CD14-positive monocyte (primary cell): Measurements from ENCODE around the gene TTYH3. TPM values are rescaled to one million over a fixed set of nuclear protein-coding genes. Genes with fewer than 3 reads are reported as not detected.

Experiments used
- DNase-seq, 3 donors: peaks; one replicate each; pipeline ENCODE4 v3.0.0-alpha.2; 2011 to 2022
- H2AFZ ChIP-seq: 2 replicates; pipeline ENCODE4 v1.6.0; 2012; ENCODE audit warnings: mild to moderate bottlenecking, low read depth, low read length, inconsistent platforms; ENCODE audit not compliant: insufficient read depth, poor library complexity, severe bottlenecking
- H3K27ac ChIP-seq, 2 donors: 1 replicate in 1 of 2; 2 replicates in 1 of 2; pipeline ENCODE4 v1.5.1; 2012 to 2013; ENCODE audit warnings: low read length in 2 of 2, control low read depth in 1 of 2, inconsistent platforms in 1 of 2, low read depth in 1 of 2, mild to moderate bottlenecking in 1 of 2
- H3K27me3 ChIP-seq, 2 donors: one replicate each; pipeline versions ENCODE4 v1.6.0 to v1.6.1; 2011 to 2013; ENCODE audit warnings: low read length in 2 of 2; ENCODE audit not compliant: control insufficient read depth in 2 of 2, insufficient read depth in 2 of 2
- H3K36me3 ChIP-seq, 2 donors: replicated peaks in 1 of 2; 1 replicate in 1 of 2; 2 replicates in 1 of 2; pipeline versions ENCODE4 v1.5.1 to v1.6.1; 2012 to 2013; ENCODE audit warnings: low read length in 2 of 2, control low read depth in 1 of 2, inconsistent platforms in 1 of 2, mild to moderate bottlenecking in 1 of 2; ENCODE audit not compliant: insufficient read depth in 2 of 2, control insufficient read depth in 1 of 2
- H3K4me1 ChIP-seq, 2 donors: 1 replicate in 1 of 2; 2 replicates in 1 of 2; pipeline versions ENCODE4 v1.5.1 to v1.6.1; 2012 to 2013; ENCODE audit warnings: low read length in 2 of 2, control low read depth in 1 of 2, inconsistent platforms in 1 of 2, mild to moderate bottlenecking in 1 of 2, moderate library complexity in 1 of 2; ENCODE audit not compliant: insufficient read depth in 2 of 2, control insufficient read depth in 1 of 2
- H3K4me2 ChIP-seq: replicated peaks from 2 replicates; pipeline ENCODE3; 2012; ENCODE audit warnings: low read length, moderate library complexity, mild to moderate bottlenecking; ENCODE audit not compliant: poor library complexity, severe bottlenecking; ENCODE audit errors: extremely low read depth
- H3K4me3 ChIP-seq, 3 experiments: fragments of 200-600 bp in 1 of 3; sonication (generic) in 1 of 3; replicated peaks in 1 of 3; 1 replicate in 2 of 3; 2 replicates in 1 of 3; pipeline ENCODE4 v1.5.1; 2011 to 2013; ENCODE audit warnings: low read length in 3 of 3, mild to moderate bottlenecking in 3 of 3, control low read depth in 2 of 3, low read depth in 2 of 3, inconsistent platforms in 1 of 3, moderate library complexity in 1 of 3
- H3K79me2 ChIP-seq: 2 replicates; pipeline ENCODE4 v1.6.0; 2012; ENCODE audit warnings: mild to moderate bottlenecking, control low read depth, inconsistent platforms, low read length, moderate library complexity; ENCODE audit not compliant: insufficient read depth
- H3K9ac ChIP-seq: 2 replicates; pipeline ENCODE4 v1.6.0; 2017; ENCODE audit warnings: low read length, mild to moderate bottlenecking; ENCODE audit not compliant: insufficient read depth, poor library complexity, severe bottlenecking
- H3K9me3 ChIP-seq, 2 donors: replicated peaks in 1 of 2; 1 replicate in 1 of 2; 2 replicates in 1 of 2; pipeline versions ENCODE4 v1.5.1 to v1.6.1; 2012 to 2013; ENCODE audit warnings: low read length in 2 of 2, control low read depth in 1 of 2; ENCODE audit not compliant: control insufficient read depth in 1 of 2, insufficient read depth in 1 of 2
- H4K20me1 ChIP-seq: 2 replicates; pipeline ENCODE4 v1.6.0; 2012; ENCODE audit warnings: mild to moderate bottlenecking, low read length, control low read depth, moderate library complexity; ENCODE audit not compliant: insufficient read depth
- H3K27ac Mint-ChIP-seq, 7 donors: one replicate each; pipeline ENCODE4 v1.8.0; 2020; ENCODE audit warnings: mild to moderate bottlenecking in 7 of 7, mixed read lengths in 7 of 7, moderate library complexity in 6 of 7, inconsistent platforms in 2 of 7
- H3K27me3 Mint-ChIP-seq, 3 donors: one replicate each; pipeline ENCODE4 v1.8.0; 2021 to 2022; ENCODE audit warnings: low read depth in 3 of 3, mild to moderate bottlenecking in 3 of 3, mixed read lengths in 3 of 3, moderate library complexity in 3 of 3, inconsistent platforms in 1 of 3
- H3K36me3 Mint-ChIP-seq, 2 donors: one replicate each; pipeline ENCODE4 v1.8.0; 2020; ENCODE audit warnings: mixed read lengths in 2 of 2, inconsistent platforms in 1 of 2, mild to moderate bottlenecking in 1 of 2
- H3K4me1 Mint-ChIP-seq: one replicate; pipeline ENCODE4 v1.8.0; 2020; ENCODE audit warnings: mild to moderate bottlenecking, mixed read lengths
- H3K4me3 Mint-ChIP-seq, 2 donors: one replicate each; pipeline ENCODE4 v1.8.0; 2020; ENCODE audit warnings: mild to moderate bottlenecking in 2 of 2, mixed read lengths in 2 of 2, moderate library complexity in 1 of 2
- H3K9me3 Mint-ChIP-seq, 7 donors: one replicate each; pipeline ENCODE4 v1.8.0; 2020 to 2022; ENCODE audit warnings: mixed read lengths in 7 of 7, mild to moderate bottlenecking in 6 of 7, moderate library complexity in 6 of 7, inconsistent platforms in 2 of 7
- CTCF ChIP-seq: fragments of 200-600 bp; IDR thresholded peaks from one replicate; pipeline ENCODE4 v1.8.0; 2022; ENCODE audit warnings: antibody characterized with exemption, mild to moderate bottlenecking
- WGBS: methylation state at CpG from one replicate; pipeline ENCODE4 v1.1.5; 2013; ENCODE audit warnings: missing lambda C conversion rate; ENCODE audit not compliant: insufficient coverage; 5-methylcytosine and 5-hydroxymethylcytosine counted together
- intact Hi-C, 2 donors: fragments of 100-400 bp; cut with micrococcal nuclease; formaldehyde crosslinking; loops; one replicate each; pipeline versions ENCODE4 v1.15.0 to v1.15.1; 2023
- polyA plus RNA-seq, 3 donors: library from polyadenylated mRNA; depleted of rRNA in 1 of 3; unstranded in 2 of 3; stranded (reverse) in 1 of 3; fragments of 300-500 nt in 2 of 3; fragments of >200 nt in 1 of 3; fragmentation: Illumina TruSeq in 2 of 3; gene quantifications; 1 replicate in 2 of 3; 2 replicates in 1 of 3; pipeline ENCODE4 v1.2.3, GENCODE V29; 2012 to 2021

The TTYH3 gene
- polyA plus RNA-seq, 3 donors = 13.4 to 73.5 (median 17.4) TPM

- 88% methylated on average over 19 of the region's 20 CpGs for WGBS
These were observed 5.2 kb upstream of the TTYH3 start for GRCh38 chr7:2626498-2627117.

More at GRCh38 chr7:2626498-2627117, 5.2 kb upstream of the TTYH3 start:
- H3K36me3 ChIP-seq = no peaks in the 10 kb centered on the region
- no peaks in the 10 kb centered on the region for H3K27me3 ChIP-seq
- Mint-ChIP-seq H3K27me3 (peaks cover 5 to 12% (median 5%) of the 10 kb centered on the region in 3 donors), H3K27ac (no peak overlapping the region), H3K36me3 (no peaks in the 10 kb centered on the region), H3K4me1 (peaks cover 36% of the 10 kb centered on the region), H3K4me3 (no peak overlapping the region), H3K9me3 (peaks cover 0 to 4% (median 0%) of the 10 kb centered on the region in 7 donors)
- no peak overlapping the region for H3K9ac ChIP-seq
- H3K4me2 ChIP-seq = no peak overlapping the region
- H3K27ac ChIP-seq = no peak overlapping the region
- H3K4me3 ChIP-seq = no peak overlapping the region
- DNase-seq = no peak
- TF ChIP-seq CTCF = no peak
- H3K4me1 ChIP-seq = peaks cover 34 to 37% of the 10 kb centered on the region in 2 donors
- intact Hi-C loops = no loop called here
- no peaks in the 10 kb centered on the region for H4K20me1 ChIP-seq
- H3K79me2 ChIP-seq = no peaks in the 10 kb centered on the region
- H2AFZ ChIP-seq = no peak overlapping the region
- no peaks in the 10 kb centered on the region for H3K9me3 ChIP-seq
